SK-N-SH treated with all-trans-retinoic acid at 6 μM for 48 hours (cell line): ENCODE measurements around the gene TACR3.

Experiments used
- ZFP3 ChIP-seq: fragments of 250-450 bp; sonication (Bioruptor Pico); IDR thresholded peaks from 2 replicates; pipeline ENCODE4 v1.5.0; 2020; ENCODE audit warnings: mild to moderate bottlenecking, moderate library complexity
- TF ChIP-seq, protein P1 (sequence below): fragments of 250-450 bp; sonication (Bioruptor Pico); IDR thresholded peaks from 2 replicates; pipeline ENCODE4 v1.8.0; 2021; ENCODE audit warnings: low read depth, mild to moderate bottlenecking, moderate library complexity, borderline replicate concordance

DNA sequence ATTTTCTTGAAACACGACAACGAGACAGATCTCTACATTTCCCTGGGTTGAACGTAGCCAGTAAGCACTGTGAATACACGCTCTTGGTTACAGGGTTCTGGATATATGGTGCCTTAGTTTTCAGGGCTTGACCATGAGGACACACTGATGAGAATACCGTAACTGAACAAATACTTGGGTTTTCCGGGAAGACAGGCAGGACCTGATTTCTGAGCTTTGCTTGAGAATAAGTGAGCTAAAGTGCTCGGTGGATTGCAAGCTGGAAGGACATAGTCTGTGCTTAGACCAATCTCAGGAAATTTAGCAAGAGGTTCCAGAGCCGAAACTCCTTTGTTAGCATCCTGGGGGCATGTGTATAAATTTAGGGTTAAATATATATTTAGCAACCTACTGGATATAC is 876 bp upstream of the TACR3 start:
- no peak for TF ChIP-seq ZFP3 (CRISPR knock-in tag)
- TF ChIP-seq, protein P1, sequence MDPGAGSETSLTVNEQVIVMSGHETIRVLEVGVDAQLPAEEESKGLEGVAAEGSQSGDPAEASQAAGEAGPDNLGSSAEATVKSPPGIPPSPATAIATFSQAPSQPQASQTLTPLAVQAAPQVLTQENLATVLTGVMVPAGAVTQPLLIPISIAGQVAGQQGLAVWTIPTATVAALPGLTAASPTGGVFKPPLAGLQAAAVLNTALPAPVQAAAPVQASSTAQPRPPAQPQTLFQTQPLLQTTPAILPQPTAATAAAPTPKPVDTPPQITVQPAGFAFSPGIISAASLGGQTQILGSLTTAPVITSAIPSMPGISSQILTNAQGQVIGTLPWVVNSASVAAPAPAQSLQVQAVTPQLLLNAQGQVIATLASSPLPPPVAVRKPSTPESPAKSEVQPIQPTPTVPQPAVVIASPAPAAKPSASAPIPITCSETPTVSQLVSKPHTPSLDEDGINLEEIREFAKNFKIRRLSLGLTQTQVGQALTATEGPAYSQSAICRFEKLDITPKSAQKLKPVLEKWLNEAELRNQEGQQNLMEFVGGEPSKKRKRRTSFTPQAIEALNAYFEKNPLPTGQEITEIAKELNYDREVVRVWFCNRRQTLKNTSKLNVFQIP (CRISPR knock-in tag): no peak
